Neuronal stem cell (in vitro differentiated cells): ENCODE data around the gene HOXA5.
A peak's percentile ranks its signal among the peaks of the same experiment; 100 is the strongest.

ENCODE experiments used
- DNase-seq: peaks from one replicate; pipeline ENCODE4 v3.0.0-alpha.2; 2013; ENCODE audit warnings: low spot score
- H2AFZ ChIP-seq: one replicate; pipeline ENCODE4 v1.6.1; 2013; ENCODE audit warnings: mild to moderate bottlenecking, low read length, inconsistent platforms
- H2AK5ac ChIP-seq: 2 replicates; pipeline ENCODE4 v1.6.1; 2013; ENCODE audit warnings: low read depth, mild to moderate bottlenecking, inconsistent platforms, low read length, moderate library complexity, mixed read lengths
- H2BK120ac ChIP-seq: 2 replicates; pipeline ENCODE4 v1.6.1; 2013; ENCODE audit warnings: low read depth, mild to moderate bottlenecking, inconsistent platforms, low read length, moderate library complexity, mixed read lengths
- H2BK12ac ChIP-seq: one replicate; pipeline ENCODE4 v1.6.1; 2013; ENCODE audit warnings: low read length, inconsistent platforms
- H2BK15ac ChIP-seq: 2 replicates; pipeline ENCODE4 v1.6.1; 2013; ENCODE audit warnings: mild to moderate bottlenecking, low read length, inconsistent platforms, mixed read lengths
- H2BK5ac ChIP-seq: one replicate; pipeline ENCODE4 v1.6.1; 2013; ENCODE audit warnings: inconsistent platforms, mild to moderate bottlenecking, low read length, moderate library complexity
- H3K14ac ChIP-seq: one replicate; pipeline ENCODE4 v1.6.1; 2013; ENCODE audit warnings: low read length, inconsistent platforms
- H3K18ac ChIP-seq: 2 replicates; pipeline ENCODE4 v1.6.1; 2013; ENCODE audit warnings: low read length, inconsistent platforms
- H3K23ac ChIP-seq: 2 replicates; pipeline ENCODE4 v1.6.1; 2013; ENCODE audit warnings: low read depth, mild to moderate bottlenecking, mixed read lengths, low read length, inconsistent platforms; ENCODE audit not compliant: poor library complexity
- H3K27ac ChIP-seq: replicated peaks from 3 replicates; pipeline ENCODE4 v1.5.1; 2013; ENCODE audit warnings: low read length, inconsistent platforms
- H3K27me3 ChIP-seq, 3 experiments: 2 replicates each; pipeline ENCODE4 v1.6.1; 2013; ENCODE audit warnings: low read length in 3 of 3, mild to moderate bottlenecking in 2 of 3, inconsistent platforms in 1 of 3, low read depth in 1 of 3, mixed read lengths in 1 of 3, moderate library complexity in 1 of 3; ENCODE audit not compliant: control insufficient read depth in 3 of 3, insufficient read depth in 3 of 3
- H3K36me3 ChIP-seq, 2 donors: replicated peaks in 1 of 2; 2 replicates each; pipeline ENCODE4 v1.6.1; 2013; ENCODE audit warnings: low read length in 2 of 2; ENCODE audit not compliant: control insufficient read depth in 2 of 2, insufficient read depth in 2 of 2
- H3K4ac ChIP-seq: 2 replicates; pipeline ENCODE4 v1.6.1; 2013; ENCODE audit warnings: inconsistent platforms, mild to moderate bottlenecking, low read length, moderate library complexity
- H3K4me1 ChIP-seq, 2 donors: 1 replicate in 1 of 2; 2 replicates in 1 of 2; pipeline ENCODE4 v1.6.1; 2013; ENCODE audit warnings: low read length in 2 of 2, low read depth in 1 of 2; ENCODE audit not compliant: control insufficient read depth in 2 of 2, insufficient read depth in 1 of 2
- H3K4me2 ChIP-seq: one replicate; pipeline ENCODE4 v1.6.1; 2013; ENCODE audit warnings: mild to moderate bottlenecking, low read length, inconsistent platforms; ENCODE audit not compliant: insufficient read depth, poor library complexity, severe bottlenecking
- H3K4me3 ChIP-seq, 2 donors: 2 replicates each; pipeline ENCODE4 v1.5.1; 2013; ENCODE audit warnings: low read length in 2 of 2, mild to moderate bottlenecking in 2 of 2, inconsistent platforms in 1 of 2, moderate library complexity in 1 of 2
- H3K79me1 ChIP-seq: one replicate; pipeline ENCODE4 v1.6.1; 2013; ENCODE audit warnings: low read depth, mild to moderate bottlenecking, inconsistent platforms, low read length, moderate library complexity
- H3K9ac ChIP-seq: one replicate; pipeline ENCODE4 v1.6.1; 2013; ENCODE audit warnings: mild to moderate bottlenecking, low read depth, low read length, inconsistent platforms; ENCODE audit not compliant: poor library complexity
- H3K9me3 ChIP-seq, 2 donors: replicated peaks in 1 of 2; 2 replicates each; pipeline versions ENCODE3 to v1.6.1; 2013; ENCODE audit warnings: low read length in 2 of 2, mild to moderate bottlenecking in 2 of 2, inconsistent platforms in 1 of 2, low read depth in 1 of 2, mixed read lengths in 1 of 2, moderate library complexity in 1 of 2; ENCODE audit not compliant: control insufficient read depth in 2 of 2, insufficient read depth in 1 of 2
- H4K8ac ChIP-seq: one replicate; pipeline ENCODE4 v1.6.1; 2013; ENCODE audit warnings: low read depth, mild to moderate bottlenecking, inconsistent platforms, low read length, moderate library complexity
- H4K91ac ChIP-seq: one replicate; pipeline ENCODE4 v1.6.1; 2013; ENCODE audit warnings: low read length, low read depth, mild to moderate bottlenecking, inconsistent platforms; ENCODE audit not compliant: poor library complexity
- WGBS, 2 donors: extraction: QIAGEN DNeasy Blood & Tissue Kit; methylation state at CpG; one replicate each; pipeline ENCODE4 v1.1.7; 2013; ENCODE audit warnings: missing lambda C conversion rate in 2 of 2, mixed read lengths in 1 of 2; ENCODE audit not compliant: insufficient read length in 2 of 2, insufficient replicate concordance in 1 of 2; ENCODE audit errors: extremely low coverage in 2 of 2; 5-methylcytosine and 5-hydroxymethylcytosine counted together

Gene HOXA5

GRCh38 chr7:27165089-27165995 is 21.9 kb upstream of the HOXA5 start, which contains the start of gene HOXA9:
Gene HOXA9, minus strand, starts transcription at chr7:27165537. Its CDS starts 80 bp downstream, at chr7:27165457.
- Histone ChIP-seq H4K91ac (no peak within 1 kb of the TSS), H3K4me1 (no peaks in the 10 kb centered on the region), H3K18ac (no peak within 1 kb of the TSS), H3K27ac (no peak within 1 kb of the TSS), H3K14ac (no peak within 1 kb of the TSS), H3K79me1 (peaks cover 2% of the 10 kb centered on the region), H3K4me3 (peak within 1 kb of the TSS in 1 of 2 donors; percentile 33), H3K36me3 (no peaks in the 10 kb centered on the region), H2BK15ac (no peak within 1 kb of the TSS), H3K4me2 (peak within 1 kb of the TSS; percentile 32), H3K4ac (no peak within 1 kb of the TSS), H2AK5ac (no peak within 1 kb of the TSS), H3K9ac (no peak within 1 kb of the TSS), H2AFZ (peak within 1 kb of the TSS; percentile 73), H2BK120ac (peak within 1 kb of the TSS; percentile 61), H3K27me3 (peaks cover 76 to 97% (median 94%) of the 10 kb centered on the region in 3 experiments), H2BK12ac (no peak within 1 kb of the TSS), H3K9me3 (peaks cover 0 to 27% of the 10 kb centered on the region in 2 donors), H4K8ac (no peak within 1 kb of the TSS), H3K23ac (peak within 1 kb of the TSS; percentile 89), H2BK5ac (no peak within 1 kb of the TSS)
- DNase-seq = no peak
- no CpG with 5 or more reads among the region's 82 CpGs for WGBS, 2 donors

DNA sequence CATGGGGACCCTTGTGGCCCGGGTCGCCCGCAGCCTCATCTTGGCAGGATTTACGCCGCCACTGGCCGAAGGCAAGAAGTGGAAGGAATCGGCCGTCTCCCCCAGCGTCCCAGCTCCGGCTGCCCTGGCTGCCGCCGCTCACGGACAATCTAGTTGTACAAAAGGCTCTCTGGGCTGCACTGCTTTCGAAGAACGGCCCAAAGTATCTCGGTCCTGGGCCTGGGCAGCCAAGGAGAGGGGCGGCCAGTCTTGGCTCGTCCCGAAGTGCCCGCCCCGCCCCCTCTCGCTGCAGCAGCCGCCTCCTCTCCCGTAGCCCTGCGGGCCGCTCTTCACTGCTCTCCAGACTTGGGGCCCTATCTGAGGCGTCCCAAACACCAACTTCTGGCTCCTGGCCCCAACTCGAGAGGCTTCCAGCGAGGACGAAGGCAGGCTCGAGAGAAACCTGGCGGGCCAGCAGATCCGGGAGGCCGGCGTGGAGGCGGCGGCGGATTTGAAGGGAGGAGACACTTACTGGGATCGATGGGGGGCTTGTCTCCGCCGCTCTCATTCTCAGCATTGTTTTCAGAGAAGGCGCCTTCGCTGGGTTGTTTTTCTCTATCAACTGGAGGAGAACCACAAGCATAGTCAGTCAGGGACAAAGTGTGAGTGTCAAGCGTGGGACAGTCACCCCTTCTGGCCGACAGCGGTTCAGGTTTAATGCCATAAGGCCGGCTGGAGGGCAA is 21.0 kb upstream of the HOXA5 start:
- Histone ChIP-seq H2BK120ac (no peak overlapping the region), H3K36me3 (no peaks in the 10 kb centered on the region)
- no CpG with 5 or more reads among the region's 47 CpGs for WGBS, 2 donors

DNA sequence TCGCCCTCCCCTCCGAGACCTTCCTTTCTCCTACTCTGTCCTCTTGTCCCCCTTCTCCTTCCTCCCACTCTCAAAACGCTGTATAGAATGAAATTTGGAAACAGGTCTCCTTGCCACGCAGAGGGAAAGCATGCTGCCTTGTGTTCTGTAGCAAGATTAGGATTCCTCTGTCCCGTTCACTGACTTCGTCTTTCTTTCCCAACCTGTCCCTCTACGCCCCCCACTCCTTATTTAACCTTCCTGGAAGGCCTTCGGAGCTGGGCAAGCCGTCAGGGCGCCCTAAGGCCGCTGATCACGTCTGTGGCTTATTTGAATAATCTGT is 20.5 kb upstream of the HOXA5 start:
- peaks cover 73 to 97% (median 95%) of the 10 kb centered on the region in 3 experiments for H3K27me3 ChIP-seq

More for the DNA sequence above, 21.0 kb upstream of the HOXA5 start:
- no peak for DNase-seq
- Histone ChIP-seq H3K4me1 (no peaks in the 10 kb centered on the region), H2BK15ac (no peak overlapping the region), H2BK5ac (no peak overlapping the region), H3K18ac (no peak overlapping the region), H3K9me3 (peaks cover 6 to 30% of the 10 kb centered on the region in 2 donors), H3K79me1 (peaks cover 2% of the 10 kb centered on the region), H3K4me2 (peak overlapping the region; percentile 32), H4K8ac (no peak overlapping the region), H3K9ac (no peak overlapping the region), H3K14ac (no peak overlapping the region), H4K91ac (no peak overlapping the region), H3K27me3 (peaks cover 73 to 97% (median 94%) of the 10 kb centered on the region in 3 experiments), H3K23ac (peak overlapping the region; percentile 89), H3K4ac (no peak overlapping the region), H3K27ac (no peak overlapping the region), H2AFZ (peak overlapping the region; percentile 73), H2AK5ac (no peak overlapping the region), H2BK12ac (no peak overlapping the region), H3K4me3 (no peak overlapping the region)

More for the DNA sequence above, 20.5 kb upstream of the HOXA5 start:
- H3K9ac ChIP-seq = no peak overlapping the region
- H2AFZ ChIP-seq = peak overlapping the region; percentile 73
- H3K4me2 ChIP-seq = no peak overlapping the region
- no peak overlapping the region for H2BK5ac ChIP-seq
- no peaks in the 10 kb centered on the region for H3K4me1 ChIP-seq
- no peak overlapping the region for H2BK12ac ChIP-seq
- H3K27ac ChIP-seq = no peak overlapping the region
- no peak overlapping the region for H2BK120ac ChIP-seq
- H3K4me3 ChIP-seq = no peak overlapping the region
- H3K14ac ChIP-seq = no peak overlapping the region
- H3K18ac ChIP-seq = no peak overlapping the region
- H3K9me3 ChIP-seq = peaks cover 12 to 30% of the 10 kb centered on the region in 2 donors
- DNase-seq = no peak
- no peak overlapping the region for H4K91ac ChIP-seq
- peaks cover 2% of the 10 kb centered on the region for H3K79me1 ChIP-seq
- H3K4ac ChIP-seq = no peak overlapping the region
- no peak overlapping the region for H3K23ac ChIP-seq
- no peak overlapping the region for H4K8ac ChIP-seq
- no peak overlapping the region for H2BK15ac ChIP-seq
- H3K36me3 ChIP-seq = no peaks in the 10 kb centered on the region
- no peak overlapping the region for H2AK5ac ChIP-seq
- WGBS, 2 donors = no CpG with 5 or more reads among the region's 12 CpGs
